HepG2 (cell line): ENCODE results near the gene SFTA2. TPM values are rescaled to one million over a fixed set of nuclear protein-coding genes. Genes with fewer than 3 reads are reported as not detected.

Experiments used
- ARNT2 ChIP-seq: sonication (generic); formaldehyde crosslinking; IDR thresholded peaks from 2 replicates; pipeline ENCODE4 v1.8.0; 2022; ENCODE audit warnings: mild to moderate bottlenecking, low read depth, missing genetic modification reagents, moderate library complexity
- ATF1 ChIP-seq: IDR thresholded peaks from 2 replicates; pipeline ENCODE4 v1.6.1; 2016; ENCODE audit warnings: mild to moderate bottlenecking, control low read depth
- DNMT3B ChIP-seq: conservative IDR thresholded peaks from 2 replicates; pipeline ENCODE4 v1.6.1; 2016; ENCODE audit warnings: missing biosample characterization, control low read depth
- FLYWCH1 ChIP-seq: sonication (generic); formaldehyde crosslinking; IDR thresholded peaks from 2 replicates; pipeline ENCODE4 v1.8.1; 2023; ENCODE audit warnings: mild to moderate bottlenecking, missing genetic modification reagents
- FOXJ3 ChIP-seq: sonication (generic); formaldehyde crosslinking; IDR thresholded peaks from 2 replicates; pipeline ENCODE4 v1.4.0; 2020; ENCODE audit warnings: missing genetic modification reagents, mild to moderate bottlenecking, borderline replicate concordance
- GABPB1 ChIP-seq: IDR thresholded peaks from 2 replicates; pipeline ENCODE4 v1.6.1; 2016; ENCODE audit warnings: mild to moderate bottlenecking, missing genetic modification reagents, moderate library complexity, missing compliant biosample characterization
- MLX ChIP-seq: IDR thresholded peaks from 2 replicates; pipeline ENCODE4 v1.6.1; 2016
- NFIC ChIP-seq: IDR thresholded peaks from 2 replicates; pipeline ENCODE4 v1.6.1; 2012; ENCODE audit warnings: mild to moderate bottlenecking, low read length, inconsistent platforms
- PHF8 ChIP-seq: sonication (generic); formaldehyde crosslinking; IDR thresholded peaks from 2 replicates; pipeline ENCODE4 v1.5.0; 2020; ENCODE audit warnings: missing genetic modification reagents
- RAD21 ChIP-seq: fragments of 450-650 bp; formaldehyde crosslinking; IDR thresholded peaks from 2 replicates; pipeline ENCODE4 v1.5.0; 2020; ENCODE audit warnings: mild to moderate bottlenecking
- RBM22 ChIP-seq: fragments of 200-400 bp; formaldehyde crosslinking; optimal IDR thresholded peaks from 2 replicates; pipeline ENCODE3; 2017; ENCODE audit warnings: mild to moderate bottlenecking, low read length, moderate library complexity
- SNAI1 ChIP-seq: sonication (generic); formaldehyde crosslinking; IDR thresholded peaks from 2 replicates; pipeline ENCODE4 v1.5.0; 2020; ENCODE audit warnings: mild to moderate bottlenecking, missing genetic modification reagents, borderline replicate concordance
- SRY ChIP-seq: sonication (generic); formaldehyde crosslinking; IDR thresholded peaks from 2 replicates; pipeline ENCODE4 v1.8.0; 2022; ENCODE audit warnings: mild to moderate bottlenecking, missing genetic modification reagents
- TGIF2 ChIP-seq: IDR thresholded peaks from 2 replicates; pipeline ENCODE4 v1.6.1; 2016; ENCODE audit warnings: control low read depth, missing compliant biosample characterization
- ZBTB3 ChIP-seq: sonication (generic); formaldehyde crosslinking; IDR thresholded peaks from 2 replicates; pipeline ENCODE4 v1.4.0; 2020; ENCODE audit warnings: low read depth, mild to moderate bottlenecking, moderate library complexity, missing genetic modification reagents, borderline replicate concordance
- ZFP1 ChIP-seq: IDR thresholded peaks from 2 replicates; pipeline ENCODE4 v1.6.1; 2016
- ZFP90 ChIP-seq: sonication (generic); formaldehyde crosslinking; IDR thresholded peaks from 2 replicates; pipeline ENCODE4 v1.8.0; 2022; ENCODE audit warnings: missing genetic modification reagents, mild to moderate bottlenecking, inconsistent platforms, borderline replicate concordance
- ZNF280B ChIP-seq: sonication (generic); formaldehyde crosslinking; IDR thresholded peaks from 2 replicates; pipeline ENCODE4 v1.5.0; 2020; ENCODE audit warnings: missing genetic modification reagents, mild to moderate bottlenecking, borderline replicate concordance
- ZNF383 ChIP-seq: sonication (generic); formaldehyde crosslinking; IDR thresholded peaks from 2 replicates; pipeline ENCODE4 v1.4.0; 2020; ENCODE audit warnings: missing genetic modification reagents, mild to moderate bottlenecking, borderline replicate concordance
- ZNF530 ChIP-seq: sonication (generic); formaldehyde crosslinking; IDR thresholded peaks from 2 replicates; pipeline ENCODE4 v1.5.0; 2020; ENCODE audit warnings: low read depth, mild to moderate bottlenecking, missing genetic modification reagents
- ZNF549 ChIP-seq: sonication (generic); formaldehyde crosslinking; IDR thresholded peaks from 2 replicates; pipeline ENCODE4 v1.5.0; 2020; ENCODE audit warnings: missing genetic modification reagents
- ZNF83 ChIP-seq: sonication (generic); formaldehyde crosslinking; IDR thresholded peaks from 2 replicates; pipeline ENCODE4 v1.4.0; 2020; ENCODE audit warnings: missing genetic modification reagents, mild to moderate bottlenecking, borderline replicate concordance
- ZNF878 ChIP-seq: sonication (generic); formaldehyde crosslinking; IDR thresholded peaks from 2 replicates; pipeline ENCODE4 v1.8.1; 2023; ENCODE audit warnings: mild to moderate bottlenecking, missing genetic modification reagents, moderate library complexity
- ZNF883 ChIP-seq: sonication (generic); formaldehyde crosslinking; IDR thresholded peaks from 2 replicates; pipeline ENCODE4 v1.5.1; 2020; ENCODE audit warnings: mild to moderate bottlenecking, missing genetic modification reagents; ENCODE audit errors: not compliant biosample characterization
- polyA plus RNA-seq, 8 experiments: library from polyadenylated mRNA; depleted of rRNA in 3 of 8; stranded (reverse) in 7 of 8; unstranded in 1 of 8; fragments of >200 nt; fragmentation: Illumina TruSeq in 4 of 8; extraction: Trizol in 4 of 8; gene quantifications; 2 replicates each; pipeline versions ENCODE4 v1.2.1 to v1.2.3, GENCODE V29; 2011 to 2016; ENCODE audit warnings: low read depth in 4 of 8, missing spikeins in 1 of 8, mixed read lengths in 1 of 8; ENCODE audit not compliant: insufficient read depth in 1 of 8
- total RNA-seq, 5 experiments: library from RNA; depleted of rRNA; stranded (reverse); fragments of >200 nt; fragmentation: Illumina TruSeq; extraction: Trizol; gene quantifications; 2 replicates each; pipeline ENCODE4 v1.2.3, GENCODE V29; 2016; ENCODE audit warnings: low read depth in 1 of 5
- TF ChIP-seq, protein P1 (sequence below): IDR thresholded peaks from 2 replicates; pipeline ENCODE4 v1.4.0; 2020; ENCODE audit warnings: mild to moderate bottlenecking, missing genetic modification reagents

SFTA2 gene
- total and polyA plus RNA-seq, 2 of the 13 experiments (the other 11 are each of a cell fraction or from before 2014, with no cell fraction given), result not detected

DNA sequence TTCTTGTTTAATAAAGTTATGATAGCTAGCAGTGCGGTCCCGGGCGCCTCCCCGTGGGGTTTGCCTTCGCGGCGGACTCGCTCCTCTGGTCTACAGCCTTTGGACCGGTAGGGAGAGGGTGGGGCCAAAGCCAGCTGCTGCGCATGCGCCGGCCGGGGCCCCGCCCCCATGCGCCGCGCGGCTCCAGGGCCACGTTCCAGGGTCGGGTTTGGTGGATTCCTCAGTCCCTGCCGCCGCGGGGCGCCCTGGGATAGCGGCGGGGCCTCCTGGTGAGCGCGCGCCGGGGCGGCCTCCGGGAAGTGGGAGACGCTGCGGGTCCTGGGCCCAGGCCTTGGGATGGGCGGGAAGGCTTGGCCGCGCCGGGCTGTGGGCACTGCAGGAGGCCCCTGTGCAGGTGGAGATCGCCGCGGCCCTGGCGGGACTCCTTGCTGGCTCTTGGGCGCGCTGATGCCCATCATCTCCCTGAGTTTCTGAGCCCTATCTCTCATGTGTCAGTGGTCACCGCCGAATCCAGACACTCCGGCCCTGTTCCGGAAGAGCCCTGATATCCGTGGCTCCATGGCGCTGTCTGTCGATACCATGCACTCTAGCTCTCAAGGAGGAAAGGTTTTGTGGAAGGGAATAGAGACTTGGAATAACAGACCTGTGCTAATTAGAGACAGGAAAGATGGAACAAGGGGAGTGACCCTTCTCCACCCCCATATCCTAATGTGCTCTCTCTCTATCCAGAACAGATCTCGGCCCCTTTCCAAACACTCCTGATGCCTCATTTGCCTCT lies 17.7 kb downstream of the SFTA2 start, which contains the start of gene VARS2 (continued):
- peak; percentile 85 for TF ChIP-seq MLX (CRISPR knock-in tag)
- TF ChIP-seq DNMT3B, result peak; percentile 37; the same call in 1 of the 2 replicates
- TF ChIP-seq ZNF383 (CRISPR knock-in tag), result no peak
- TF ChIP-seq SNAI1, result peak; percentile 99
- TF ChIP-seq PHF8 (CRISPR knock-in tag), result peak; percentile 98
- TF ChIP-seq ZNF878 (CRISPR knock-in tag), result no peak
- TF ChIP-seq ZNF280B (CRISPR knock-in tag), result peak; percentile 78; the same call in 1 of the 2 replicates
- TF ChIP-seq TGIF2, result peak; percentile 86
- TF ChIP-seq ZFP1 (CRISPR knock-in tag), result peak; percentile 79; the same call in 1 of the 2 replicates
- TF ChIP-seq SRY (CRISPR knock-in tag), result peak; percentile 88
- peak; percentile 92; the same call in 1 of the 2 replicates for TF ChIP-seq ZFP90 (CRISPR knock-in tag)
- peak; percentile 61; the same call in 1 of the 2 replicates for TF ChIP-seq FLYWCH1
- TF ChIP-seq NFIC, result peak; percentile 43; the same call in 1 of the 2 replicates
- TF ChIP-seq ZBTB3, result 0 out of 2 replicates have a peak, but pooled peaks have one; percentile 61
- peak; percentile 85; the same call in 1 of the 2 replicates for TF ChIP-seq RAD21 (CRISPR knock-in tag)
- no peak for TF ChIP-seq ATF1 (CRISPR knock-in tag)
- TF ChIP-seq ZNF530 (CRISPR knock-in tag), result 0 out of 2 replicates have a peak, but pooled peaks have one; percentile 62
- TF ChIP-seq RBM22, result peak; percentile 75
- TF ChIP-seq ZNF83 (CRISPR knock-in tag), result no peak
- TF ChIP-seq, protein P1, sequence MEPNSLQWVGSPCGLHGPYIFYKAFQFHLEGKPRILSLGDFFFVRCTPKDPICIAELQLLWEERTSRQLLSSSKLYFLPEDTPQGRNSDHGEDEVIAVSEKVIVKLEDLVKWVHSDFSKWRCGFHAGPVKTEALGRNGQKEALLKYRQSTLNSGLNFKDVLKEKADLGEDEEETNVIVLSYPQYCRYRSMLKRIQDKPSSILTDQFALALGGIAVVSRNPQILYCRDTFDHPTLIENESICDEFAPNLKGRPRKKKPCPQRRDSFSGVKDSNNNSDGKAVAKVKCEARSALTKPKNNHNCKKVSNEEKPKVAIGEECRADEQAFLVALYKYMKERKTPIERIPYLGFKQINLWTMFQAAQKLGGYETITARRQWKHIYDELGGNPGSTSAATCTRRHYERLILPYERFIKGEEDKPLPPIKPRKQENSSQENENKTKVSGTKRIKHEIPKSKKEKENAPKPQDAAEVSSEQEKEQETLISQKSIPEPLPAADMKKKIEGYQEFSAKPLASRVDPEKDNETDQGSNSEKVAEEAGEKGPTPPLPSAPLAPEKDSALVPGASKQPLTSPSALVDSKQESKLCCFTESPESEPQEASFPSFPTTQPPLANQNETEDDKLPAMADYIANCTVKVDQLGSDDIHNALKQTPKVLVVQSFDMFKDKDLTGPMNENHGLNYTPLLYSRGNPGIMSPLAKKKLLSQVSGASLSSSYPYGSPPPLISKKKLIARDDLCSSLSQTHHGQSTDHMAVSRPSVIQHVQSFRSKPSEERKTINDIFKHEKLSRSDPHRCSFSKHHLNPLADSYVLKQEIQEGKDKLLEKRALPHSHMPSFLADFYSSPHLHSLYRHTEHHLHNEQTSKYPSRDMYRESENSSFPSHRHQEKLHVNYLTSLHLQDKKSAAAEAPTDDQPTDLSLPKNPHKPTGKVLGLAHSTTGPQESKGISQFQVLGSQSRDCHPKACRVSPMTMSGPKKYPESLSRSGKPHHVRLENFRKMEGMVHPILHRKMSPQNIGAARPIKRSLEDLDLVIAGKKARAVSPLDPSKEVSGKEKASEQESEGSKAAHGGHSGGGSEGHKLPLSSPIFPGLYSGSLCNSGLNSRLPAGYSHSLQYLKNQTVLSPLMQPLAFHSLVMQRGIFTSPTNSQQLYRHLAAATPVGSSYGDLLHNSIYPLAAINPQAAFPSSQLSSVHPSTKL (CRISPR knock-in tag), result peak; percentile 73
- TF ChIP-seq GABPB1 (CRISPR knock-in tag), result peak; percentile 89
- peak; percentile 95 for TF ChIP-seq ZNF883 (CRISPR knock-in tag)
- TF ChIP-seq ZNF549 (CRISPR knock-in tag), result peak; percentile 56; the same call in 1 of the 2 replicates
- no peak for TF ChIP-seq FOXJ3 (CRISPR knock-in tag)
- TF ChIP-seq ARNT2 (CRISPR knock-in tag), result peak; percentile 95
